ENCODE data around the gene TIE1. TPM values are rescaled to one million over a fixed set of nuclear protein-coding genes. Genes with fewer than 3 reads are reported as not detected.

Gene TIE1
- total RNA-seq, 1 experiment from 2014 or later, result not detected

GRCh38 chr1:43292679-43293078 lies 8.1 kb upstream of the TIE1 start:
- BruUV-seq (replicated peaks), result no TSS peak
- no peaks in the 10 kb centered on the region for H4K20me1 ChIP-seq (ENCODE audit: insufficient read depth)
- CTCF ChIA-PET, result no interaction called here

DNA sequence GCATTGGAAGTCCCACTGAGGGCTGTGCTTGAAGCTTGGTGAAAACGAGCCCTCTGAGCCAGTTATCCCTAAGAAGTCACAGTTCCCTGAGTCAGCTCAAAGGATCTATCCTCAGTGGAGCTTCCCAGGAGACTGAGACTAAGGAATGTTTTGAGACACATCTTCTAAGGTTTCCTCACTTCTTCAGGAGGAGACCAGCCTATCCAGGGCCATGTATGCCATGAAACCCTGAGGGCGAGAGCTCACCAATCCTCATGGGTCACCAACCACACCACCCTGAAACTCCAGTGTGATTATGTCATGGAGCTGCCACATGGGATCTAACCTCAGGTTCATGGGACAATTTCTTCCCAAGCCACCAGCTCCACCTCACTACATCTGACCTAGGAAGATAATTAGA lies 7.6 kb upstream of the TIE1 start:
- H3K4me1 ChIP-seq (replicated peaks; ENCODE audit: insufficient read depth), result peaks cover 49% of the 10 kb centered on the region
- CTCF ChIA-PET, result interaction anchor here (0.8 to 1.2 kb wide), 2 partner anchors 65 to 87 kb away, joined by 3 to 4 read pairs; no protein-coding TSS in a partner anchor
- H3K27ac ChIP-seq, result peak overlapping the region; percentile 73
- H3K9me3 ChIP-seq (ENCODE audit: insufficient read depth, low read depth), result no peaks in the 10 kb centered on the region
- BruUV-seq (replicated peaks), result no TSS peak
- no peaks in the 10 kb centered on the region for H3K79me2 ChIP-seq (ENCODE audit: low read depth)
- H3K4me3 ChIP-seq, result no peak overlapping the region
- H3K4me2 ChIP-seq, result peak overlapping the region; percentile 54
- TF ChIP-seq CTCF (conservative IDR thresholded peaks at IDR 0.05), result no peak
- no peak for TF ChIP-seq EZH2 (IDR thresholded peaks at IDR 0.05; ENCODE audit: low read depth)
- peak; percentile 40 to 78 for DNase-seq
- no peaks in the 10 kb centered on the region for H3K9me2 ChIP-seq (ENCODE audit: insufficient read depth)
- no peak overlapping the region for H2AFZ ChIP-seq
- no peaks in the 10 kb centered on the region for H3K36me3 ChIP-seq (ENCODE audit: low read depth)
- no peaks in the 10 kb centered on the region for H3K27me3 ChIP-seq (ENCODE audit: insufficient read depth, low read depth)
- H4K20me1 ChIP-seq (ENCODE audit: insufficient read depth), result no peaks in the 10 kb centered on the region
- peaks cover 24% of the 10 kb centered on the region for H3F3A ChIP-seq (ENCODE audit: insufficient read depth, low read depth)
- intact Hi-C loops (cut with micrococcal nuclease; ENCODE audit: unreplicated experiment), result no loop called here
- POLR2A ChIA-PET (ENCODE audit: unreplicated experiment), result interaction anchor here (0.5 to 1.1 kb wide), 2 partner anchors 96 to 1923 kb away, joined by 5 to 8 read pairs; no protein-coding TSS in a partner anchor

More at GRCh38 chr1:43292679-43293078, 8.1 kb upstream of the TIE1 start:
- peaks cover 24% of the 10 kb centered on the region for H3F3A ChIP-seq (ENCODE audit: insufficient read depth, low read depth)
- TF ChIP-seq CTCF (conservative IDR thresholded peaks at IDR 0.05) (no peak), EZH2 (IDR thresholded peaks at IDR 0.05; ENCODE audit: low read depth) (no peak)
- no peaks in the 10 kb centered on the region for H3K79me2 ChIP-seq (ENCODE audit: low read depth)
- H2AFZ ChIP-seq, result no peak overlapping the region
- no peak for DNase-seq
- POLR2A ChIA-PET (ENCODE audit: unreplicated experiment), result interaction anchor here (1.1 kb wide), 1 partner anchor 97 kb away, joined by 5 read pairs; no protein-coding TSS in a partner anchor
- no peaks in the 10 kb centered on the region for H3K27me3 ChIP-seq (ENCODE audit: insufficient read depth, low read depth)
- no peaks in the 10 kb centered on the region for H3K9me3 ChIP-seq (ENCODE audit: insufficient read depth, low read depth)
- no peaks in the 10 kb centered on the region for H3K36me3 ChIP-seq (ENCODE audit: low read depth)
- H3K27ac ChIP-seq, result peak overlapping the region; percentile 73
- no peaks in the 10 kb centered on the region for H3K9me2 ChIP-seq (ENCODE audit: insufficient read depth)
- H3K4me3 ChIP-seq, result no peak overlapping the region
- H3K4me2 ChIP-seq, result peak overlapping the region; percentile 54; the same call in 1 of the 2 replicates
- intact Hi-C loops (cut with micrococcal nuclease; ENCODE audit: unreplicated experiment), result no loop called here
- H3K4me1 ChIP-seq (replicated peaks; ENCODE audit: insufficient read depth), result peaks cover 49% of the 10 kb centered on the region

- DNase-seq, result peak; percentile 72 to 83
- no peak overlapping the region for H2AFZ ChIP-seq
Measured at GRCh38 chr1:43293896-43294760, 6.7 kb upstream of the TIE1 start.

More at GRCh38 chr1:43293896-43294760, 6.7 kb upstream of the TIE1 start:
- no peak for TF ChIP-seq EZH2 (IDR thresholded peaks at IDR 0.05; ENCODE audit: low read depth)
- TF ChIP-seq CTCF (conservative IDR thresholded peaks at IDR 0.05), result no peak
- Histone ChIP-seq H3K4me2 (peak overlapping the region; percentile 54), H3F3A (ENCODE audit: insufficient read depth, low read depth) (peaks cover 24% of the 10 kb centered on the region), H3K27me3 (ENCODE audit: insufficient read depth, low read depth) (no peaks in the 10 kb centered on the region), H3K27ac (peak overlapping the region; percentile 73), H3K36me3 (ENCODE audit: low read depth) (no peaks in the 10 kb centered on the region), H3K4me3 (no peak overlapping the region), H3K4me1 (replicated peaks; ENCODE audit: insufficient read depth) (peaks cover 49% of the 10 kb centered on the region), H3K9me2 (ENCODE audit: insufficient read depth) (no peaks in the 10 kb centered on the region), H3K79me2 (ENCODE audit: low read depth) (no peaks in the 10 kb centered on the region), H4K20me1 (ENCODE audit: insufficient read depth) (no peaks in the 10 kb centered on the region), H3K9me3 (ENCODE audit: insufficient read depth, low read depth) (no peaks in the 10 kb centered on the region)
- ChIA-PET POLR2A (ENCODE audit: unreplicated experiment) (interaction anchor here (0.5 to 1.1 kb wide), 8 partner anchors 9 to 1924 kb away, joined by 3 to 8 read pairs (median 5); partner anchors contain the start of genes C1orf210, MED8 and SZT2), CTCF (interaction anchor here (0.8 to 1.2 kb wide), 3 partner anchors 8 to 87 kb away, joined by 3 to 6 read pairs (median 4); partner anchors contain the start of gene C1orf210)
- intact Hi-C loops (cut with micrococcal nuclease; ENCODE audit: unreplicated experiment), result no loop called here
- BruUV-seq (replicated peaks), result no TSS peak
